GM18909 (cell line): ENCODE results near the gene ISG15.

Source experiments
- ATAC-seq: cut with Tn5 transposase; IDR thresholded peaks from one replicate; pipeline ENCODE4 v1.9.1; 2021; ENCODE audit warnings: mild to moderate bottlenecking; ENCODE audit not compliant: unreplicated experiment, poor library complexity

ISG15 gene

GRCh38 chr1:1041873-1042272 is 28.6 kb downstream of the ISG15 start:
- ATAC-seq: no peak

- ATAC-seq: no peak
Measured at GRCh38 chr1:1042835-1043234, 29.5 kb downstream of the ISG15 start.

- ATAC-seq: no peak
Measured at GRCh38 chr1:1043411-1043810, 30.1 kb downstream of the ISG15 start.

GRCh38 chr1:1043921-1044320 is 30.6 kb downstream of the ISG15 start:
- ATAC-seq: no peak

- ATAC-seq: no peak
Measured at GRCh38 chr1:1044455-1045078, 31.3 kb downstream of the ISG15 start.

GRCh38 chr1:1045129-1045528 is 31.8 kb downstream of the ISG15 start:
- ATAC-seq: no peak

- no peak for ATAC-seq
Measured at GRCh38 chr1:1046243-1046642, 32.9 kb downstream of the ISG15 start.

- ATAC-seq: no peak
Measured at GRCh38 chr1:1046767-1047166, 33.5 kb downstream of the ISG15 start.

- no peak for ATAC-seq
Measured at GRCh38 chr1:1047407-1047806, 34.1 kb downstream of the ISG15 start.

GRCh38 chr1:1047963-1048362 is 34.7 kb downstream of the ISG15 start:
- ATAC-seq: no peak

GRCh38 chr1:1048765-1049164 is 35.5 kb downstream of the ISG15 start:
- no peak for ATAC-seq

- ATAC-seq: no peak
Measured at GRCh38 chr1:1049318-1050165, 36.2 kb downstream of the ISG15 start.

- ATAC-seq: no peak
Measured at GRCh38 chr1:1050577-1051052, 37.3 kb downstream of the ISG15 start.

GRCh38 chr1:1051127-1051810 is 38.0 kb downstream of the ISG15 start:
- no peak for ATAC-seq

GRCh38 chr1:1052003-1052840 is 38.9 kb downstream of the ISG15 start:
- ATAC-seq: no peak

GRCh38 chr1:1053022-1053421 is 39.7 kb downstream of the ISG15 start:
- no peak for ATAC-seq

- ATAC-seq: no peak
Measured at GRCh38 chr1:1053682-1054081, 40.4 kb downstream of the ISG15 start.

- ATAC-seq: no peak
Measured at GRCh38 chr1:1054099-1054700, 40.9 kb downstream of the ISG15 start.

- ATAC-seq: no peak
Measured at GRCh38 chr1:1054971-1055370, 41.7 kb downstream of the ISG15 start.
